Frontal cortex (tissue), 4 donors: ENCODE measurements around the gene ZNF202. TPM values are rescaled to one million over a fixed set of nuclear protein-coding genes. Genes with fewer than 3 reads are reported as not detected.

Experiments
- DNase-seq, 2 donors: peaks; one replicate each; pipeline ENCODE4 v3.0.0; 2012; ENCODE audit warnings: low spot score in 2 of 2
- FAIRE-seq: peaks from 2 replicates; lab custom pipeline; 2012; peaks lifted over from hg19 to GRCh38; lab: Jason Lieb, UNC
- small RNA-seq: library from RNA; depleted of rRNA; stranded (forward); fragments of <200 nt; gene quantifications from one replicate; pipeline ENCODE3, GENCODE V24; 2014
- total RNA-seq: library from RNA; depleted of rRNA; stranded (reverse); fragments of >200 nt; gene quantifications from one replicate; pipeline ENCODE4 v1.2.3, GENCODE V29; 2014
- donor health status: control.
- donor health status: control.
- donor health status: control.

Gene ZNF202
- total RNA-seq, 1 donor from 2014 or later = 14.7 TPM

DNA sequence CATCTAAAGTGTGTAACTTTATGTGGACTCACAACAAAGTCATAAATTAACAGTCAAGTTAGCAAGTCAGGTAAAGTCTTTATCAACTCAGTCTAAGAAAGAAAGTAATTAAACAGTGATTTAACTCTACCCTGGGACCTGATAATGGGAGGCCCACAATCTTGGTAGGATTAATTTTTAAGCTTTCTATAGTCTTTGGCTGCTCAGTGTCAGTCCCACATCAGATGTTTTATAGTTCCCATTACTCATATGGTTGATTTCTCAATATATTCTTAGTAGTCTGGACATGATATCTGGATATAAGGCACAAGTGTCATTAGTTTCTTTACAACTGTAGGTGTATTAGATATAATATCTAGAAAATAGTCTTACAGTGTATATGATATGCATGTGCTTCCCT, 48.5 kb downstream of the ZNF202 start:
- DNase-seq (no peak), FAIRE-seq (no peak)

DNA sequence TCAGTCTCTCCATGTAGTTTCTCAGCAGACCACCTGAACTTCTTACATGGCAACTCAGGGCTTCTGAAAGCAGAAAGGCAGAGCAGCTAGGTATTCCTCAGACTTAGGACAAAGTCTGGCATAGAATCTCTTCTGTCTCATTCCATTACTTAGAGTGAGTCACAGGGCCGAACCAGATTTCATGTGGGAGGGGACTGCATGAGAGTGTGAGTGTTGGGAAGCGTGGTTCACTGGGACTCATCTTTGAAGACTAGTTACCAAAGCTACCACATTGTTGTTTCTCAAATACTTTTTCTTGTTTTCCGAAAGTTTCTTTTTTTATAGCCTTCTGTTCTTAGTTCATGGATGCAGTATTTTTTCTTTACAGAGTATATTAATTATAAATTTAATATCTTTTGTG, 51.0 kb downstream of the ZNF202 start:
- FAIRE-seq = no peak

DNA sequence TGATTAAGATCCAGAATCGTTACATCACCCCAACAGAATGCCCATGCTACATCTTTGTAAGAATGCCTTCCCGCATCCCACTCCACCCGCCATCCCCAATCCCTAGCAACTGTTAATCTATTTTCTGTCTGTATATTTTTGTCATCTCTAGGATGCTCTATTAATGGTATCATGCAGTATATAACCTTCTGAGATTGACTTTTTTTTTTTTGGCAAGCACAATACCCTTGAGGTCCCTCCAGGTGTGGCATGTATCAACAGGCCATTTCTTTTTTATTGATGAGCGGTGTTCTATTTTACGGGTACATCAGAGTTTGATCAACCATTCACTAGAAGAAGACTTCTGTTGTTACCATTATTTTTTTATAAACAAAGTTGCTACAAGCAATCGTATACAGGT, 56.9 kb downstream of the ZNF202 start:
- DNase-seq (no peak), FAIRE-seq (no peak)

More for the DNA sequence above, 51.0 kb downstream of the ZNF202 start:
- DNase-seq = no peak

DNA sequence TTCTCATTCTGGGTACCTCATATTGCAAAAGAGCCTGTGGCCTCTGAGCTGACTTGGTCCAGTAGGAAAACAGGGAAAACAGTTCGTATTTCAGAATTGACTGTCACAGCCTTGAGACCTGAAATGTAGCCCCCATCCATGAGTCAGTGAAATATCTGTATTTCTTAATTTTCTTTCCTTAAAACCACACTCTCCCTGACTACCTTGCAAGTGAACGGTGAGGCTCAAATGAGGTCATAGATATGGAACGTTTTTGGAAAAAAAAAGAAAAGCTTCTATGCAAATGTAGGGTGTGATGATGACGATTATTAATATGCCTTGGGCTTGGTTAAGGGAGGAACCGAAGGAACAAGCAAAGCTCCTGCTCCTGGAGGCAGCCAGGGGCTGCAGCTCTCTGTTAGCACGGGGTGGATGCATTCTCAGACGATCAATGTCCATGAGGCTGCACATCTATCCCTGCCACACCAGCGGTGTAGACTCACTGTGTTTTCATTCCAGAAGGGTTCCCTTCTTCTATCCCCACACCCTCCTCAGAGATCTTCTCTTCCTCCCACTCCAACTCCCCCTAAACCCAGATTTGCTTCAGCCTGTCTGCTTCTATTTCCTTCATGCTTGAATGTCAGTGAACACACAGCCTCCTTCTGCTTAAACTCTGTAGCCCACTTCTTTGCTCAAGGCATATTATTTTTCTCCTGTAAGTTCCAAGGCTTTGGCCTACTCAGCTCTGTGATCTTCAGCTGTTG, 57.9 kb downstream of the ZNF202 start:
- no peak for FAIRE-seq
- DNase-seq = no peak

DNA sequence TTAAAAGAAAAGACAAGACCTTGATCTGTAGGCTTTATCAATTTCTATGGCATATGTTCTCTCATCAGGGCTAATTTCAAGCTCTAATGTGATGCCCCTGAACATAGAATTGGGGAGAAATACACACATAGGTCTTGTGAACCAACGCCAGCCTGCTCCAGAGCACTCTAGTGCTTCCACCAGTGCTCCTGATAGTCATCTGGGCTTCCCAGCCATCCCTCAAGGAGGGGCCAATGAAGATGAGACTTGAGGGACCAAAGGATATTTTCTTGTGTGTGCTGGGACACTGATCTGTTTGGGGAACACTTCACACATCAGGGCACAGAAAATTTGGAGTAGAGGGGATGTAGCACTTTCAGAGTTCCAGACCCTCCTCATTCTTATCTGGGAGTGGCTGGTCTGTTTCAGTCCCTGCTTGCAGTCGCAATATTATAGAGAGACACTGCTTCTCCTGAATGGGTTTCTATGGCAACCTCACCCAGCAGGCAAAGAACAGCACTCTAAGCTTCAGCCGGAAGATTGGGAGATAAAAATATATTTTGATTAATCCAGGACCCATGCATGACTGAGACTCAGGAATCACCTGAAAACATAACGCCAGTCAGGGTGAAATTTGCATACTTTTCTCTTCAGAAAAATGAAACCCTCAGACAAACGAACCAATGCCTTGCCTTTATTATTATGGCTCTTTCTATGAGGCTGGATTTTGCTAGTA, 58.6 kb downstream of the ZNF202 start:
- FAIRE-seq (no peak), DNase-seq (no peak)

DNA sequence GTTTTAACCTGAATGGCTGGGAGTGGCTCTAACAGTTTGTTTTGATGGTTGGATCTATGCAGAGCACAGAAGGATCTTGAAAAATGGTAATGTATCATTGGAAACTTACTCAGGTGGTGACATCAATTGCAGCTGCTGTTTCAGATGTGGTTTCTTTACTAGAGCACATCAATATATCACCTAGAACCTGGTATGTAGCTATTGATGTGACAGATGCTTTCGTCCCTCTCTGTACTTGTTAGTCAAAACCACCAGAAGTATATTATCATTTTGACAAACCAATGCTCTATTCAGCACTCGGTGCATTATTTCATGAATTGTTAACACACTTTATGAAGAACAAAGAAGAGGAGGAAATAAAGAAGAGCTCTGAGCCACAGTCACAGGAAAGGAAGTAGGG, 60.4 kb downstream of the ZNF202 start:
- no peak for FAIRE-seq
- DNase-seq = no peak

DNA sequence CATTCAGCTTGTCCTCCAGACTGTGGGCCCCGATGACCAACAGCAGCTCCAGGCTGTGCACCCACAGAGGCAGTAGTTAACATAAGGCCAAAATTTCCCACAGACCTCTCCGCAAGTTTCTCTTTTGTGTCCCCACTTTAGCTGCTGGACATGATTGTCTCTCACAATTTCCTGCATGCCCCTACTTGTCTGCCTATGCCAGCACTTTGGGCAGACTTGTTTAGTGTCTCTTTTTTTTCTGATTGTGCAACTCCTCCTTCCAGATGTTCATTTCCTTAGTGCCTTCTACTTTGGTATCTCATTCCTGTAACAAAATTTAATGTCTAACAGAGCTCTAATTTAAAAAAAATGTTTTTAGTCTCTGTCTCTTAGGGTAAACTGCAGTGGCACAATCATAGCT, 63.2 kb downstream of the ZNF202 start:
- DNase-seq = no peak
- FAIRE-seq = no peak

DNA sequence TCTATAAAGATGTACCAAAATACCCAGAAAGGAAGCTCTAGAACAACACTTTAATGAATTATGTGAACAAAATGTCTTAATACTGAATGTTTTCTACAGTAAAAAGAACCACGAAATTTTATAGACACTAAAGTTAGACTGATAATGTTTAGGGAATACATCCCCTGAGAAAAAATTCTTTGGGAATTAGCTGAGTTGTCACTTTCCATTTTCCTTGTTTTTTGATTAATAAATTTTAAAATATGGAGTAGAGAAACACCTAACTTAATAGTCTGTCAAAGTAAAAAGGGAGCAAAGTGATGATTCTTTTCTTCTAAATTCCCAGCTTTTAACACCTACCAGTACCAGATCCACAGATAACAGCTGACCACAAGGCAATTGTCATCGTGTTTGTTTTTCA, 64.0 kb downstream of the ZNF202 start:
- no peak for DNase-seq
- FAIRE-seq = no peak

DNA sequence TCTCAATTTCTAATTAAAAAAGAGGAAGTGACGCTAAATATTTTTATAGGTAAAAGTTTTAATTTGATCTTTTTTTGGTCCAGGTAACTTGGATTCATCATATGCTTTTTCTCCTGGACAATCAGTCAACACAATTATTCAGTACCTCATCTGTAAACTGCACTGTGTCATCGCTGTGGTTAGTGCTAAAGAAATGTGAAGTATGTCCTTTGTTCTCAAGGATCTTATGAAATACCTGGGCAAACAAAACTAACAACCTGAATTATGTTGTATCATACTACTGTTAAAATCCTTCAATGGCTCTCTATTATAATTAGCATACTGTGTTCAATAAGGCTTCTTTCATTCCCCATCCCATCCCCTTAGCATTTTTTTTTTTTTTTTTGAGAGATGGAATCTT, 67.2 kb downstream of the ZNF202 start:
- FAIRE-seq = no peak

More for the DNA sequence above, 67.2 kb downstream of the ZNF202 start:
- no peak for DNase-seq

Small RNAs within 50 kb of the gene (small RNA-seq; reads per million reads assigned to genes)
- not detected for gene RNU1-21P

Other genes with a start within 250 kb of the ZNF202 start
- gene SCN3B, start 87.0 kb downstream of the ZNF202 start, total RNA-seq = 48.9 TPM
- not detected for gene OR6X1, start 12.9 kb upstream of the ZNF202 start, total RNA-seq
- not detected for gene OR6M1, start 64.7 kb upstream of the ZNF202 start, total RNA-seq
- gene TMEM225, start 144.0 kb upstream of the ZNF202 start, total RNA-seq = not detected
- not detected for gene OR8D4, start 160.5 kb upstream of the ZNF202 start, total RNA-seq
- gene OR4D5, start 198.0 kb upstream of the ZNF202 start, total RNA-seq = under 0.01 TPM
- gene OR6T1, start 202.2 kb upstream of the ZNF202 start, total RNA-seq = not detected
- gene OR10S1, start 236.1 kb upstream of the ZNF202 start, total RNA-seq = not detected